CD4-positive, alpha-beta T cell (primary cell): ENCODE results near the gene CAMK2B. TPM values are rescaled to one million over a fixed set of nuclear protein-coding genes. Genes with fewer than 3 reads are reported as not detected.

Source experiments
- ATAC-seq: fragments of 200-7000 bp; cut with Tn5 transposase; one replicate; pipeline ENCODE4 v1.10.0; 2022; ENCODE audit warnings: mild to moderate bottlenecking; ENCODE audit not compliant: poor library complexity
- CTCF ChIA-PET: fragments of 350-600 bp; sonication (Branson Sonifier 250); formaldehyde crosslinking; loops from one replicate; lab custom pipeline; 2021; ENCODE audit warnings: antibody characterized with exemption, inconsistent platforms; lab: Charles Lee
- POLR2A ChIA-PET: fragments of 350-600 bp; sonication (Branson Sonifier 250); formaldehyde crosslinking; loops from one replicate; lab custom pipeline; 2021; ENCODE audit warnings: antibody characterized with exemption, inconsistent platforms; lab: Charles Lee
- DNase-seq, 14 experiments: peaks; one replicate each; pipeline ENCODE4 v3.0.0-alpha.2; 2013 to 2020; ENCODE audit warnings: mixed read lengths in 2 of 14
- H3K27ac ChIP-seq, 2 donors: one replicate each; pipeline versions ENCODE4 v1.5.1 to v1.7.0; 2013; ENCODE audit warnings: low read length in 2 of 2, low read depth in 1 of 2, mild to moderate bottlenecking in 1 of 2
- H3K27me3 ChIP-seq, 2 experiments: 1 replicate in 1 of 2; 2 replicates in 1 of 2; pipeline versions ENCODE4 v1.6.1 to v1.7.0; 2013; ENCODE audit warnings: low read length in 2 of 2, control low read depth in 1 of 2, mild to moderate bottlenecking in 1 of 2, moderate library complexity in 1 of 2; ENCODE audit not compliant: insufficient read depth in 2 of 2, control insufficient read depth in 1 of 2
- H3K36me3 ChIP-seq: one replicate; pipeline ENCODE4 v1.6.1; 2013; ENCODE audit warnings: low read length, control low read depth; ENCODE audit not compliant: insufficient read depth
- H3K4me1 ChIP-seq: one replicate; pipeline ENCODE4 v1.6.1; 2013; ENCODE audit warnings: low read length, control low read depth; ENCODE audit not compliant: insufficient read depth
- H3K4me3 ChIP-seq: one replicate; pipeline ENCODE4 v1.5.1; 2013; ENCODE audit warnings: mild to moderate bottlenecking, low read length, moderate library complexity
- H3K9me3 ChIP-seq, 2 experiments: 1 replicate in 1 of 2; 2 replicates in 1 of 2; pipeline versions ENCODE4 v1.6.1 to v1.7.0; 2013; ENCODE audit warnings: low read length in 2 of 2, mild to moderate bottlenecking in 2 of 2, control low read depth in 1 of 2, moderate library complexity in 1 of 2; ENCODE audit not compliant: control insufficient read depth in 1 of 2, insufficient read depth in 1 of 2
- H3K27ac Mint-ChIP-seq: one replicate; pipeline ENCODE4 v1.8.0; 2020; ENCODE audit warnings: mixed read lengths
- H3K27me3 Mint-ChIP-seq: one replicate; pipeline ENCODE4 v1.8.0; 2021; ENCODE audit warnings: mixed read lengths
- H3K36me3 Mint-ChIP-seq: one replicate; pipeline ENCODE4 v1.8.0; 2021; ENCODE audit warnings: low read depth, mixed read lengths
- H3K4me1 Mint-ChIP-seq: one replicate; pipeline ENCODE4 v1.8.0; 2021; ENCODE audit warnings: low read depth, mixed read lengths
- H3K4me3 Mint-ChIP-seq: one replicate; pipeline ENCODE4 v1.8.0; 2020; ENCODE audit warnings: mild to moderate bottlenecking, mixed read lengths
- H3K9me3 Mint-ChIP-seq: one replicate; pipeline ENCODE4 v1.8.0; 2020; ENCODE audit warnings: mixed read lengths
- intact Hi-C, 2 experiments: fragments of 100-400 bp; cut with DNase I in 1 of 2; cut with micrococcal nuclease in 1 of 2; formaldehyde crosslinking; loops; one replicate each; pipeline versions ENCODE4 v1.15.1 to v1.9.0; 2023 to 2025; cut with DNase I, micrococcal nuclease
- total RNA-seq, 174 experiments: library from RNA in 2 of 174; stranded (reverse) in 2 of 174; gene quantifications; one replicate each; pipeline ENCODE4 v1.2.3 and lab custom pipeline; 2021 to 2026
- TF ChIP-seq, protein P1 (sequence below): fragments of 200-600 bp; IDR thresholded peaks from one replicate; pipeline ENCODE4 v1.8.0; 2022; ENCODE audit warnings: antibody characterized with exemption, mild to moderate bottlenecking

The CAMK2B gene
- total RNA-seq, 2 experiments from 2014 or later = not detected

DNA sequence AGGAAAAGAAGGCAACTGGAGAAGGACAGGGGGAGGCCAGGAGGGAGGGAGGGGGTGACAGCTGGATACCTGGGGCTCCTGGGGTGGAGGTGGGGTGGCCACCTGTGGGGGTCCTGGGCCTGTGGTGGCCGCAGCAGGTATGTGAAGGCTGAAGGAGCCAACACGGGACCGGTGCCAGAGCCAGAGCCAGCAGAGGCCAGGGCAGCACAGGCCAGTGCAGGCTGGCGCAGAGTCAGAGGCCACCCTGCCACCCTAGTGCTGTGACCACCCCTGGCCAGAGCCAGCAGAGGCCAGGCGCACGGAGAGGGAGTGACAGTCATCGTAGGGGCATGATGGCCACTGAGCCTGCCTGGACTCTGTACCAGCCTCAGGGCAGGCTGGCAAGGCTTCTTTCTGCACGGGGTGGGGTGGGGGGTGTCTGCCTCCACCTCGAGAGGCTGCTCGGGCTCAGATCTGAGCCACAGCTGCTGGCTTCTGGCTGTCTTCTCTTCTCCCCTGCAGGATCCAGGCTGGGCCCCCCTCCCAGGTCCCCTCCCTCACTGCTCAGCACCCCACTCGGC is 95.8 kb downstream of the CAMK2B start:
- ATAC-seq (no peak), DNase-seq (no peak)
- Mint-ChIP-seq H3K27ac (no peak overlapping the region), H3K4me3 (no peak overlapping the region), H3K36me3 (no peaks in the 10 kb centered on the region), H3K4me1 (no peaks in the 10 kb centered on the region), H3K9me3 (no peaks in the 10 kb centered on the region), H3K27me3 (peaks cover 7% of the 10 kb centered on the region)
- CTCF ChIA-PET = no interaction called here
- H3K36me3 ChIP-seq = no peaks in the 10 kb centered on the region
- TF ChIP-seq, protein P1, sequence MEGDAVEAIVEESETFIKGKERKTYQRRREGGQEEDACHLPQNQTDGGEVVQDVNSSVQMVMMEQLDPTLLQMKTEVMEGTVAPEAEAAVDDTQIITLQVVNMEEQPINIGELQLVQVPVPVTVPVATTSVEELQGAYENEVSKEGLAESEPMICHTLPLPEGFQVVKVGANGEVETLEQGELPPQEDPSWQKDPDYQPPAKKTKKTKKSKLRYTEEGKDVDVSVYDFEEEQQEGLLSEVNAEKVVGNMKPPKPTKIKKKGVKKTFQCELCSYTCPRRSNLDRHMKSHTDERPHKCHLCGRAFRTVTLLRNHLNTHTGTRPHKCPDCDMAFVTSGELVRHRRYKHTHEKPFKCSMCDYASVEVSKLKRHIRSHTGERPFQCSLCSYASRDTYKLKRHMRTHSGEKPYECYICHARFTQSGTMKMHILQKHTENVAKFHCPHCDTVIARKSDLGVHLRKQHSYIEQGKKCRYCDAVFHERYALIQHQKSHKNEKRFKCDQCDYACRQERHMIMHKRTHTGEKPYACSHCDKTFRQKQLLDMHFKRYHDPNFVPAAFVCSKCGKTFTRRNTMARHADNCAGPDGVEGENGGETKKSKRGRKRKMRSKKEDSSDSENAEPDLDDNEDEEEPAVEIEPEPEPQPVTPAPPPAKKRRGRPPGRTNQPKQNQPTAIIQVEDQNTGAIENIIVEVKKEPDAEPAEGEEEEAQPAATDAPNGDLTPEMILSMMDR = no peak
- no peaks in the 10 kb centered on the region for H3K9me3 ChIP-seq
- intact Hi-C loops = no loop called here
- no peaks in the 10 kb centered on the region for H3K27me3 ChIP-seq
- no peaks in the 10 kb centered on the region for H3K4me1 ChIP-seq
- no peak overlapping the region for H3K4me3 ChIP-seq
- H3K27ac ChIP-seq = no peak overlapping the region
- POLR2A ChIA-PET = no interaction called here

DNA sequence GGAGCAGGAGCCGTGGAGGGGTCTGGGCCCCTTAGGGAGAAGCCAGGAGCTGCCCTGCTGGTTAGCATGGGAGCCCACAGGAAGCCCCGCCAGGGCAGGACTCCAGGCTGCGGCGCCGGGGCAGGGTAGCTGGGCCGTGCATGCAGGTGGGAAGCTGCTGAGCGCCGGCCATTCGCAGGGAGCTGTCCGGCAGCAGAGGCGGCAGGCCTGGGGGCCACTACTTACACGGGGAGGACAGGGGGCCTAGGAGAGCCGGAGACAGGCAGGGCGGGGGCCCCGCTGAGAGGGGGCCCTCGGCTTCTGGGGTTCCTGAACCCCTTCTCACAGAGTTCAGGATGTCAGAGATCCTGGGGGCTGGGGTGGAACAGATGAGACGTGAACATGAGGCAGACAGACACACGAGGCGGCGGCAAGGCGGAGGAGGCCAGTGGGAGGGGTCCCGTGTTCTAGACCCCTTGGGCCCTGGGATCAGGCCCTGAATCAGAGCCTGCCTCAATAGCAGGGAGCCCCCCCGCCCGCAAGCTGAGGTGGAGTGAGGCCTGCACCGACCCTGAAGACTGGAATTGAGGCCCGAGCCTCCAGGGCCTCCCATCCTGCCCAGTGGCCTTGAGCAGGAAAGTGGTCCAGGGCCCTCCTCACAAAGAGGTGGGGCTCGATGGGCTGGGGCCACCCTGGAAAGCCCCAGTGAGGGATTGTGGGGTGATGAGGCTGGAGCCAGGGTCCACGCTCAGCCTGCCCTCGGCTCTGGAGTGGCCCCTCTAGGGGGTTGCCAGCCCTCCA is 96.6 kb downstream of the CAMK2B start:
- Mint-ChIP-seq H3K4me1 (no peaks in the 10 kb centered on the region), H3K4me3 (no peak overlapping the region), H3K27me3 (peaks cover 7% of the 10 kb centered on the region), H3K27ac (no peak overlapping the region), H3K36me3 (no peaks in the 10 kb centered on the region), H3K9me3 (no peaks in the 10 kb centered on the region)
- ChIA-PET POLR2A (no interaction called here), CTCF (no interaction called here)
- intact Hi-C loops = no loop called here
- no peak for ATAC-seq
- no peaks in the 10 kb centered on the region for H3K36me3 ChIP-seq
- DNase-seq = no peak
- H3K4me3 ChIP-seq = no peak overlapping the region
- H3K27me3 ChIP-seq = no peaks in the 10 kb centered on the region
- H3K9me3 ChIP-seq = no peaks in the 10 kb centered on the region
- no peaks in the 10 kb centered on the region for H3K4me1 ChIP-seq
- TF ChIP-seq, protein P1 = no peak
- no peak overlapping the region for H3K27ac ChIP-seq

DNA sequence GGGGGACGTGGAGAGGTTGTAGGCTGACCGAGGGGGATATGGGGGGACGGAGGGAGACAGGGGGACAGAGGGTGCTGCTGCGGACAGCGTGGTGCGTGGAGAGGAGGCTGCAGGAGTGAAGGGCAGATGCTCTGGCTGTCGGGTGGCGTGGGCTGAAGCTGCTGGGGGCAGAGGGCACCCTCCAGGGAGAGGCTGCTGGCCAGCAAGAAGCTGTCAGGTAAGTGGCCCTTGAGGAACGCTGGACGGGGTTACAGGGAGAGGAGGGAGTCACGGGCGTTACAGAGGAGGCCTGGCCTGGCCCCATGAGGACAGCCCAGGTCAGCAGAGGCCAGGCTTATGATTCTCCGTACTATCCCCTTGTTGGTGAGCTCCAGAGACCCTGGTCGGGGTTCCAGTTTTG is 97.5 kb downstream of the CAMK2B start:
- Mint-ChIP-seq H3K27me3 (peaks cover 7% of the 10 kb centered on the region), H3K36me3 (no peaks in the 10 kb centered on the region), H3K4me1 (no peaks in the 10 kb centered on the region), H3K27ac (no peak overlapping the region), H3K9me3 (no peaks in the 10 kb centered on the region), H3K4me3 (no peak overlapping the region)
- H3K27me3 ChIP-seq = no peaks in the 10 kb centered on the region
- ATAC-seq = no peak
- no peak for DNase-seq
- H3K4me3 ChIP-seq = no peak overlapping the region
- POLR2A ChIA-PET = no interaction called here
- no peaks in the 10 kb centered on the region for H3K36me3 ChIP-seq
- no peak overlapping the region for H3K27ac ChIP-seq
- no peaks in the 10 kb centered on the region for H3K4me1 ChIP-seq
- intact Hi-C loops = no loop called here
- TF ChIP-seq, protein P1 = no peak
- CTCF ChIA-PET = no interaction called here
- no peaks in the 10 kb centered on the region for H3K9me3 ChIP-seq
